SK-N-SH (cell line): ENCODE results near the gene KCND1. TPM values are rescaled to one million over a fixed set of nuclear protein-coding genes. Genes with fewer than 3 reads are reported as not detected.
A peak's percentile ranks its signal among the peaks of the same experiment; 100 is the strongest.

Source experiments
- CTCF ChIA-PET: fragments of 300-600, 350-600 bp; formaldehyde crosslinking; extraction: SDS; loops from one replicate; lab custom pipeline; 2021; lab: Yijun Ruan, JAX
- POLR2A ChIA-PET: fragments of 350-600 bp; sonication (Branson Sonifier 250); formaldehyde crosslinking; extraction: SDS; loops from one replicate; lab custom pipeline; 2020; ENCODE audit warnings: antibody characterized with exemption, inconsistent platforms; lab: Yijun Ruan, JAX
- DNase-seq: peaks from one replicate; pipeline ENCODE4 v3.0.0; 2012
- H2AFZ ChIP-seq: fragments of 200-600 bp; sonication (generic); 2 replicates; pipeline ENCODE4 v1.8.1; 2016; ENCODE audit warnings: antibody characterized with exemption, mild to moderate bottlenecking, low read depth
- H3F3A ChIP-seq: fragments of 200-600 bp; sonication (generic); replicated peaks from 2 replicates; pipeline ENCODE3; 2016; ENCODE audit warnings: antibody characterized with exemption, mild to moderate bottlenecking; ENCODE audit not compliant: insufficient read depth
- H3K27ac ChIP-seq, 2 experiments: fragments of 200-500 bp in 1 of 2; fragments of 200-600 bp in 1 of 2; sonication (Bioruptor generic) in 1 of 2; sonication (generic), shearing (Covaris generic) in 1 of 2; 2 replicates each; pipeline versions ENCODE4 v1.5.1 to v1.6.1; 2014 to 2016; ENCODE audit warnings: low read depth in 2 of 2, inconsistent platforms in 1 of 2, low read length in 1 of 2, mild to moderate bottlenecking in 1 of 2, mixed read lengths in 1 of 2
- H3K27me3 ChIP-seq: fragments of 200-600 bp; sonication (generic), shearing (Covaris generic); 2 replicates; pipeline ENCODE4 v1.6.1; 2016; ENCODE audit warnings: mixed run types; ENCODE audit not compliant: insufficient read depth
- H3K36me3 ChIP-seq, 2 experiments: fragments of 200-500 bp in 1 of 2; fragments of 200-600 bp in 1 of 2; sonication (Bioruptor generic) in 1 of 2; sonication (generic) in 1 of 2; replicated peaks in 1 of 2; 2 replicates each; pipeline versions ENCODE3 to v1.5.1; 2014 to 2016; ENCODE audit warnings: low read length in 1 of 2, mild to moderate bottlenecking in 1 of 2; ENCODE audit not compliant: insufficient read depth in 2 of 2, control insufficient read depth in 1 of 2
- H3K4me1 ChIP-seq, 2 experiments: fragments of 200-500 bp in 1 of 2; fragments of 200-600 bp in 1 of 2; sonication (Bioruptor generic) in 1 of 2; sonication (generic), shearing (Covaris generic) in 1 of 2; 2 replicates each; pipeline versions ENCODE4 v1.5.1 to v1.6.1; 2014 to 2016; ENCODE audit warnings: low read depth in 1 of 2, low read length in 1 of 2, mixed run types in 1 of 2; ENCODE audit not compliant: insufficient read depth in 2 of 2, control insufficient read depth in 1 of 2
- H3K4me2 ChIP-seq: fragments of 200-600 bp; sonication (generic), shearing (Covaris generic); 2 replicates; pipeline ENCODE4 v1.6.1; 2017; ENCODE audit warnings: mixed run types
- H3K4me3 ChIP-seq, 2 experiments: fragments of 200-500 bp in 1 of 2; fragments of 200-600 bp in 1 of 2; sonication (Bioruptor generic) in 1 of 2; sonication (generic), shearing (Covaris generic) in 1 of 2; 2 replicates each; pipeline versions ENCODE4 v1.5.1 to v1.8.1; 2014 to 2016; ENCODE audit warnings: low read depth in 2 of 2, inconsistent platforms in 1 of 2, low read length in 1 of 2, mild to moderate bottlenecking in 1 of 2, mixed read lengths in 1 of 2, moderate library complexity in 1 of 2
- H3K79me2 ChIP-seq: fragments of 200-600 bp; sonication (generic); 2 replicates; pipeline ENCODE4 v1.8.1; 2017; ENCODE audit warnings: mild to moderate bottlenecking; ENCODE audit not compliant: insufficient read depth
- H3K9ac ChIP-seq: fragments of 200-600 bp; sonication (generic); 2 replicates; pipeline ENCODE4 v1.6.1; 2017; ENCODE audit warnings: mixed run types
- H3K9me2 ChIP-seq: fragments of 200-600 bp; sonication (generic); 2 replicates; pipeline ENCODE4 v1.6.1; 2017; ENCODE audit warnings: mixed run types
- H3K9me3 ChIP-seq: fragments of 200-600 bp; sonication (generic); 2 replicates; pipeline ENCODE4 v1.6.1; 2017; ENCODE audit warnings: mixed run types, mild to moderate bottlenecking, moderate library complexity
- H4K20me1 ChIP-seq: fragments of 200-600 bp; sonication (generic); 2 replicates; pipeline ENCODE4 v1.6.1; 2017; ENCODE audit warnings: mild to moderate bottlenecking, mixed run types; ENCODE audit not compliant: insufficient read depth
- EP300 ChIP-seq, 2 experiments: IDR thresholded peaks; 2 replicates each; pipeline versions ENCODE4 v1.4.0 to v1.6.1; 2012; ENCODE audit warnings: borderline replicate concordance in 1 of 2, low read depth in 1 of 2, low read length in 1 of 2
- EZH2phosphoT487 ChIP-seq: fragments of 200-600 bp; sonication (generic); IDR thresholded peaks from 2 replicates; pipeline ENCODE4 v1.6.1; 2017; ENCODE audit warnings: low read depth, mixed run types, mild to moderate bottlenecking, antibody characterized with exemption, moderate library complexity, borderline replicate concordance
- FOSL2 ChIP-seq: IDR thresholded peaks from 2 replicates; pipeline ENCODE4 v1.4.0; 2012; ENCODE audit warnings: low read depth, mild to moderate bottlenecking, moderate library complexity, borderline replicate concordance
- FOXM1 ChIP-seq: IDR thresholded peaks from 2 replicates; pipeline ENCODE4 v1.4.0; 2012; ENCODE audit warnings: low read depth, mild to moderate bottlenecking
- GABPA ChIP-seq: IDR thresholded peaks from 2 replicates; pipeline ENCODE4 v1.4.0; 2012; ENCODE audit warnings: low read depth, mild to moderate bottlenecking
- MEF2A ChIP-seq: IDR thresholded peaks from 2 replicates; pipeline ENCODE4 v1.4.0; 2012; ENCODE audit warnings: low read depth, borderline replicate concordance
- NFIC ChIP-seq: IDR thresholded peaks from 2 replicates; pipeline ENCODE4 v1.4.0; 2012; ENCODE audit warnings: borderline replicate concordance
- NRF1 ChIP-seq: IDR thresholded peaks from 2 replicates; pipeline ENCODE4 v1.6.1; 2012; ENCODE audit warnings: low read depth, mild to moderate bottlenecking, low read length
- POLR2AphosphoS5 ChIP-seq: IDR thresholded peaks from 2 replicates; pipeline ENCODE4 v1.6.1; 2012; ENCODE audit warnings: low read depth, low read length
- RCOR1 ChIP-seq: fragments of 150-350 bp; IDR thresholded peaks from 2 replicates; pipeline ENCODE4 v1.6.1; 2017; ENCODE audit warnings: antibody characterized with exemption, low read length
- RFX5 ChIP-seq: IDR thresholded peaks from 2 replicates; pipeline ENCODE4 v1.6.1; 2012; ENCODE audit warnings: mild to moderate bottlenecking, improper control_type of control experiment, low read length
- SIN3A ChIP-seq: IDR thresholded peaks from 2 replicates; pipeline ENCODE4 v1.6.1; 2012; ENCODE audit warnings: low read depth, mild to moderate bottlenecking, low read length, moderate library complexity, borderline replicate concordance
- SMC3 ChIP-seq: IDR thresholded peaks from 2 replicates; pipeline ENCODE4 v1.6.1; 2012; ENCODE audit warnings: low read depth, low read length, improper control_type of control experiment
- TAF1 ChIP-seq: IDR thresholded peaks from 2 replicates; pipeline ENCODE4 v1.6.1; 2012; ENCODE audit warnings: low read depth, mild to moderate bottlenecking, low read length, moderate library complexity, borderline replicate concordance
- TCF12 ChIP-seq: IDR thresholded peaks from 2 replicates; pipeline ENCODE4 v1.4.0; 2012
- YY1 ChIP-seq: IDR thresholded peaks from 2 replicates; pipeline ENCODE4 v1.4.0; 2012; ENCODE audit warnings: low read depth, mild to moderate bottlenecking
- WGBS: methylation state at CpG from one replicate; pipeline ENCODE4 v1.1.6; 2017; ENCODE audit warnings: low lambda C conversion rate; 5-methylcytosine and 5-hydroxymethylcytosine counted together
- polyA plus RNA-seq, 3 experiments: library from polyadenylated mRNA; depleted of rRNA; stranded (reverse); fragments of >200 nt; gene quantifications; 2 replicates each; pipeline ENCODE4 v1.2.3, GENCODE V29; 2012
- TF ChIP-seq, protein P1 (sequence below): fragments of 200-600 bp; sonication (generic); IDR thresholded peaks from 2 replicates; pipeline ENCODE4 v1.6.1; 2017; ENCODE audit warnings: antibody characterized with exemption, mild to moderate bottlenecking, moderate library complexity
- TF ChIP-seq, protein P2 (sequence below): IDR thresholded peaks from 2 replicates; pipeline ENCODE4 v1.4.0; 2012; ENCODE audit warnings: low read depth
- TF ChIP-seq, protein P3 (sequence below): IDR thresholded peaks from 2 replicates; pipeline ENCODE4 v1.6.1; 2012; ENCODE audit warnings: mild to moderate bottlenecking, low read depth, low read length, moderate library complexity
- TF ChIP-seq, protein P4 (sequence below): IDR thresholded peaks from 2 replicates; pipeline ENCODE4; 2012
- TF ChIP-seq, protein P5 (sequence below): fragments of 150-350 bp; IDR thresholded peaks from 2 replicates; pipeline ENCODE4 v1.6.1; 2016; ENCODE audit warnings: mild to moderate bottlenecking, low read depth, low read length

KCND1 gene
- polyA plus RNA-seq, 1 of the 3 experiments (the other 2 are of a cell fraction): 1.2 TPM

DNA sequence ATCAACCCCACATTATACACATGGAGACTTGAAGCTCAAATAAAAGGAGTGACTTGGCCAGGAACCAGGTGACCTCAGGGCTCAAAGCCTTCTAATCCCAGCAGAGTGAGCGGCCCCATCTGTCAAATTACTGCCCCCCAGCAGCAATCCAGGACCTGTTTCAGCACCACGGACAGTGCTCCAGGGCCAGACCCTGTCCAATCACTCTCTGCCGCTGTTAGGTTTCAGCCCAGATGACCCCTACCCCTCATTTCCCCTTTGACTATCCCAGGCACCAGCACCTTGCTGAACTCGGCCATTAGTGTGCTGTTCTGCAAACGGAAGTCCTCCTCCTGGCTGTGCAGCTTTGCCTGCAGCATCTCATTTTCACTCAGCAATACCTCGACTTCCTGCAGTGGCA, 25.3 kb upstream of the KCND1 start:
- WGBS: 91% methylated on average over 6 of the region's 6 CpGs
- no peaks in the 10 kb centered on the region for H3F3A ChIP-seq
- H3K27me3 ChIP-seq: no peaks in the 10 kb centered on the region
- ChIA-PET POLR2A (no interaction called here), CTCF (no interaction called here)
- no peak overlapping the region for H2AFZ ChIP-seq
- no peak overlapping the region for H3K4me2 ChIP-seq
- H3K4me3 ChIP-seq: no peak overlapping the region
- H3K9ac ChIP-seq: no peak overlapping the region
- H3K9me3 ChIP-seq: no peaks in the 10 kb centered on the region
- no peaks in the 10 kb centered on the region for H3K9me2 ChIP-seq
- no peak overlapping the region for H3K27ac ChIP-seq
- H4K20me1 ChIP-seq: no peaks in the 10 kb centered on the region
- peaks cover 0 to 8% of the 10 kb centered on the region in 2 experiments; a peak in 1 of 4 replicates for H3K4me1 ChIP-seq
- TF ChIP-seq SIN3A (no peak), MEF2A (no peak), NFIC (no peak), RCOR1 (no peak), GABPA (no peak)
- TF ChIP-seq, protein P1, sequence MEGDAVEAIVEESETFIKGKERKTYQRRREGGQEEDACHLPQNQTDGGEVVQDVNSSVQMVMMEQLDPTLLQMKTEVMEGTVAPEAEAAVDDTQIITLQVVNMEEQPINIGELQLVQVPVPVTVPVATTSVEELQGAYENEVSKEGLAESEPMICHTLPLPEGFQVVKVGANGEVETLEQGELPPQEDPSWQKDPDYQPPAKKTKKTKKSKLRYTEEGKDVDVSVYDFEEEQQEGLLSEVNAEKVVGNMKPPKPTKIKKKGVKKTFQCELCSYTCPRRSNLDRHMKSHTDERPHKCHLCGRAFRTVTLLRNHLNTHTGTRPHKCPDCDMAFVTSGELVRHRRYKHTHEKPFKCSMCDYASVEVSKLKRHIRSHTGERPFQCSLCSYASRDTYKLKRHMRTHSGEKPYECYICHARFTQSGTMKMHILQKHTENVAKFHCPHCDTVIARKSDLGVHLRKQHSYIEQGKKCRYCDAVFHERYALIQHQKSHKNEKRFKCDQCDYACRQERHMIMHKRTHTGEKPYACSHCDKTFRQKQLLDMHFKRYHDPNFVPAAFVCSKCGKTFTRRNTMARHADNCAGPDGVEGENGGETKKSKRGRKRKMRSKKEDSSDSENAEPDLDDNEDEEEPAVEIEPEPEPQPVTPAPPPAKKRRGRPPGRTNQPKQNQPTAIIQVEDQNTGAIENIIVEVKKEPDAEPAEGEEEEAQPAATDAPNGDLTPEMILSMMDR: no peak
- TF ChIP-seq, protein P2, sequence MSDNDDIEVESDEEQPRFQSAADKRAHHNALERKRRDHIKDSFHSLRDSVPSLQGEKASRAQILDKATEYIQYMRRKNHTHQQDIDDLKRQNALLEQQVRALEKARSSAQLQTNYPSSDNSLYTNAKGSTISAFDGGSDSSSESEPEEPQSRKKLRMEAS: no peak
- TF ChIP-seq, protein P3, sequence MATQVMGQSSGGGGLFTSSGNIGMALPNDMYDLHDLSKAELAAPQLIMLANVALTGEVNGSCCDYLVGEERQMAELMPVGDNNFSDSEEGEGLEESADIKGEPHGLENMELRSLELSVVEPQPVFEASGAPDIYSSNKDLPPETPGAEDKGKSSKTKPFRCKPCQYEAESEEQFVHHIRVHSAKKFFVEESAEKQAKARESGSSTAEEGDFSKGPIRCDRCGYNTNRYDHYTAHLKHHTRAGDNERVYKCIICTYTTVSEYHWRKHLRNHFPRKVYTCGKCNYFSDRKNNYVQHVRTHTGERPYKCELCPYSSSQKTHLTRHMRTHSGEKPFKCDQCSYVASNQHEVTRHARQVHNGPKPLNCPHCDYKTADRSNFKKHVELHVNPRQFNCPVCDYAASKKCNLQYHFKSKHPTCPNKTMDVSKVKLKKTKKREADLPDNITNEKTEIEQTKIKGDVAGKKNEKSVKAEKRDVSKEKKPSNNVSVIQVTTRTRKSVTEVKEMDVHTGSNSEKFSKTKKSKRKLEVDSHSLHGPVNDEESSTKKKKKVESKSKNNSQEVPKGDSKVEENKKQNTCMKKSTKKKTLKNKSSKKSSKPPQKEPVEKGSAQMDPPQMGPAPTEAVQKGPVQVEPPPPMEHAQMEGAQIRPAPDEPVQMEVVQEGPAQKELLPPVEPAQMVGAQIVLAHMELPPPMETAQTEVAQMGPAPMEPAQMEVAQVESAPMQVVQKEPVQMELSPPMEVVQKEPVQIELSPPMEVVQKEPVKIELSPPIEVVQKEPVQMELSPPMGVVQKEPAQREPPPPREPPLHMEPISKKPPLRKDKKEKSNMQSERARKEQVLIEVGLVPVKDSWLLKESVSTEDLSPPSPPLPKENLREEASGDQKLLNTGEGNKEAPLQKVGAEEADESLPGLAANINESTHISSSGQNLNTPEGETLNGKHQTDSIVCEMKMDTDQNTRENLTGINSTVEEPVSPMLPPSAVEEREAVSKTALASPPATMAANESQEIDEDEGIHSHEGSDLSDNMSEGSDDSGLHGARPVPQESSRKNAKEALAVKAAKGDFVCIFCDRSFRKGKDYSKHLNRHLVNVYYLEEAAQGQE: peak; percentile 94
- H3K36me3 ChIP-seq: peaks cover 31% of the 10 kb centered on the region in 2 experiments
- no peak for DNase-seq
- H3K79me2 ChIP-seq: peaks cover 17% of the 10 kb centered on the region; the same call in 1 of the 2 replicates

DNA sequence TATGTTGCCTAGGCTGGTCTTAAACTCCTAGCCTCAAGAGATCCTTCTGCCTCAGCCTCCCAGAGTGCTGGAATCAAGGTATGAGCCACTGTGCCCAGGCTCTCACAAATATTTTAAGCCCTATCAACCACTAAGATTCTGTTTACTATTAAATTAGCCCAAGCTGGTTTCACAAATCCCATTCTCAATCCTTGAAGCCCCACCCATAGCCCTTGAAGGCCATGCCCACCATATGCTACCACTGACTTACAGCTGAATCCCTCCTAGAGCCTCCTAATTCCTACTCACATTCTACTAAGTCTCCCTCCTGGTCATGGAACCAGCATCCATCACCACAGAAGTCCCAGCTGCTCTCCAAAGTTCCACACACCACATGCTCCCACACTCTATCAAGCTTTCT, 20.7 kb upstream of the KCND1 start:
- Histone ChIP-seq H3K4me2 (no peak overlapping the region), H2AFZ (no peak overlapping the region), H3K79me2 (no peaks in the 10 kb centered on the region), H3K9me2 (no peaks in the 10 kb centered on the region), H3K27ac (no peak overlapping the region), H4K20me1 (no peaks in the 10 kb centered on the region), H3F3A (no peaks in the 10 kb centered on the region), H3K9ac (no peak overlapping the region), H3K4me3 (no peak overlapping the region), H3K36me3 (peaks cover 22 to 38% of the 10 kb centered on the region in 2 experiments), H3K4me1 (no peaks in the 10 kb centered on the region), H3K27me3 (no peaks in the 10 kb centered on the region), H3K9me3 (no peaks in the 10 kb centered on the region)
- DNase-seq: no peak
- CTCF ChIA-PET: interaction anchor here (1.3 kb wide), 1 partner anchor 10 kb away, joined by 4 read pairs; the partner anchor contains the start of gene GRIPAP1
- POLR2A ChIA-PET: no interaction called here
- no peak for TF ChIP-seq RCOR1
- no peak for TF ChIP-seq EZH2phosphoT487
- TF ChIP-seq TAF1: no peak
- TF ChIP-seq FOXM1: no peak
- no peak for TF ChIP-seq YY1
- TF ChIP-seq POLR2AphosphoS5: no peak
- no peak for TF ChIP-seq EP300 (IDR thresholded peaks at IDR 0.05; ENCODE audit: borderline replicate concordance in 1 of 2, low read depth in 1 of 2, low read length in 1 of 2)
- no peak for TF ChIP-seq NRF1
- no peak for TF ChIP-seq RFX5
- TF ChIP-seq TCF12: no peak
- TF ChIP-seq, protein P4, sequence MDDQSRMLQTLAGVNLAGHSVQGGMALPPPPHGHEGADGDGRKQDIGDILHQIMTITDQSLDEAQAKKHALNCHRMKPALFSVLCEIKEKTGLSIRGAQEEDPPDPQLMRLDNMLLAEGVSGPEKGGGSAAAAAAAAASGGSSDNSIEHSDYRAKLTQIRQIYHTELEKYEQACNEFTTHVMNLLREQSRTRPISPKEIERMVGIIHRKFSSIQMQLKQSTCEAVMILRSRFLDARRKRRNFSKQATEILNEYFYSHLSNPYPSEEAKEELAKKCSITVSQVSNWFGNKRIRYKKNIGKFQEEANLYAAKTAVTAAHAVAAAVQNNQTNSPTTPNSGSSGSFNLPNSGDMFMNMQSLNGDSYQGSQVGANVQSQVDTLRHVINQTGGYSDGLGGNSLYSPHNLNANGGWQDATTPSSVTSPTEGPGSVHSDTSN: no peak
- TF ChIP-seq SMC3: no peak
- no peak for TF ChIP-seq FOSL2
- TF ChIP-seq, protein P5, sequence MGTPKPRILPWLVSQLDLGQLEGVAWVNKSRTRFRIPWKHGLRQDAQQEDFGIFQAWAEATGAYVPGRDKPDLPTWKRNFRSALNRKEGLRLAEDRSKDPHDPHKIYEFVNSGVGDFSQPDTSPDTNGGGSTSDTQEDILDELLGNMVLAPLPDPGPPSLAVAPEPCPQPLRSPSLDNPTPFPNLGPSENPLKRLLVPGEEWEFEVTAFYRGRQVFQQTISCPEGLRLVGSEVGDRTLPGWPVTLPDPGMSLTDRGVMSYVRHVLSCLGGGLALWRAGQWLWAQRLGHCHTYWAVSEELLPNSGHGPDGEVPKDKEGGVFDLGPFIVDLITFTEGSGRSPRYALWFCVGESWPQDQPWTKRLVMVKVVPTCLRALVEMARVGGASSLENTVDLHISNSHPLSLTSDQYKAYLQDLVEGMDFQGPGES: no peak
